Vagina (tissue), 2 donors: Measurements from ENCODE around the gene DIRAS1. TPM values are rescaled to one million over a fixed set of nuclear protein-coding genes. Genes with fewer than 3 reads are reported as not detected.

Experiments used
- DNase-seq, 2 donors: peaks; one replicate each; pipeline ENCODE4 v3.0.0-alpha.2; 2017; ENCODE audit errors: extremely low spot score in 2 of 2
- H3K27ac ChIP-seq: fragments of 200-600 bp; sonication (generic); one replicate; pipeline ENCODE4 v1.5.1; 2019
- H3K27me3 ChIP-seq: fragments of 200-600 bp; sonication (generic); one replicate; pipeline ENCODE4 v1.5.1; 2019
- H3K36me3 ChIP-seq, 2 donors: fragments of 200-600 bp; sonication (generic); one replicate each; pipeline ENCODE4 v1.5.1; 2017 to 2019
- H3K4me1 ChIP-seq: fragments of 200-600 bp; sonication (generic); one replicate; pipeline ENCODE4 v1.5.1; 2019
- H3K4me3 ChIP-seq, 2 donors: fragments of 200-600 bp; sonication (generic); 1 replicate in 1 of 2; 2 replicates in 1 of 2; pipeline ENCODE4 v1.5.1; 2016 to 2019
- H3K9me3 ChIP-seq: fragments of 200-600 bp; sonication (generic); one replicate; pipeline ENCODE4 v1.5.1; 2019
- CTCF ChIP-seq, 3 experiments: fragments of 450-650 bp in 2 of 3; fragments of 200-600 bp in 1 of 3; sonication (generic) in 1 of 3; IDR thresholded peaks; one replicate each; pipeline ENCODE4 v1.5.1; 2017 to 2019; ENCODE audit warnings: antibody characterized with exemption in 3 of 3, mild to moderate bottlenecking in 2 of 3, moderate library complexity in 2 of 3
- POLR2A ChIP-seq, 2 donors: fragments of 450-650 bp; IDR thresholded peaks; one replicate each; pipeline ENCODE4 v1.6.1; 2017; ENCODE audit warnings: antibody characterized with exemption in 2 of 2, mild to moderate bottlenecking in 2 of 2, moderate library complexity in 2 of 2
- POLR2AphosphoS5 ChIP-seq, 2 donors: sonication (generic); formaldehyde crosslinking; IDR thresholded peaks; one replicate each; pipeline ENCODE4 v1.9.0; 2017; ENCODE audit warnings: antibody characterized with exemption in 2 of 2, mild to moderate bottlenecking in 2 of 2, low read depth in 1 of 2; ENCODE audit not compliant: insufficient read depth in 1 of 2
- intact Hi-C: fragments of 100-400 bp; cut with DNase I; formaldehyde crosslinking; loops from one replicate; pipeline ENCODE4 v1.15.1; 2023
- total RNA-seq: library from RNA; depleted of rRNA; stranded (reverse); fragments of >200 nt; gene quantifications from one replicate; pipeline ENCODE4 v1.2.3, GENCODE V29; 2016

Gene DIRAS1
- total RNA-seq, 1 donor from 2014 or later = 2.0 TPM

GRCh38 chr19:2762783-2763496, 41.8 kb upstream of the DIRAS1 start:
- Histone ChIP-seq H3K36me3 (peaks cover 0 to 65% of the 10 kb centered on the region in 2 donors), H3K4me1 (no peaks in the 10 kb centered on the region), H3K4me3 (no peak overlapping the region), H3K27me3 (no peaks in the 10 kb centered on the region), H3K27ac (no peak overlapping the region), H3K9me3 (no peaks in the 10 kb centered on the region)
- DNase-seq = no peak
- TF ChIP-seq POLR2A (IDR thresholded peaks at IDR 0.05) = no peak
- no peak for TF ChIP-seq CTCF (IDR thresholded peaks at IDR 0.05)
- TF ChIP-seq POLR2AphosphoS5 (IDR thresholded peaks at IDR 0.05; ENCODE audit: insufficient read depth in 1 of 2, low read depth in 1 of 2) = no peak
- intact Hi-C loops = no loop called here

GRCh38 chr19:2761876-2762782, 41.0 kb upstream of the DIRAS1 start:
- Histone ChIP-seq H3K27ac (no peak overlapping the region), H3K36me3 (peaks cover 0 to 67% of the 10 kb centered on the region in 2 donors), H3K4me1 (no peaks in the 10 kb centered on the region), H3K27me3 (no peaks in the 10 kb centered on the region), H3K9me3 (no peaks in the 10 kb centered on the region), H3K4me3 (no peak overlapping the region)
- no peak for DNase-seq
- intact Hi-C loops = no loop called here
- TF ChIP-seq CTCF (IDR thresholded peaks at IDR 0.05) (no peak), POLR2AphosphoS5 (IDR thresholded peaks at IDR 0.05; ENCODE audit: insufficient read depth in 1 of 2, low read depth in 1 of 2) (no peak), POLR2A (IDR thresholded peaks at IDR 0.05) (no peak)

- H3K27ac ChIP-seq = no peak overlapping the region
- H3K9me3 ChIP-seq = no peaks in the 10 kb centered on the region
- intact Hi-C loops = no loop called here
- H3K27me3 ChIP-seq = no peaks in the 10 kb centered on the region
- no peak overlapping the region for H3K4me3 ChIP-seq
- no peak for DNase-seq
- TF ChIP-seq POLR2A (IDR thresholded peaks at IDR 0.05) = no peak
- no peak for TF ChIP-seq POLR2AphosphoS5 (IDR thresholded peaks at IDR 0.05; ENCODE audit: insufficient read depth in 1 of 2, low read depth in 1 of 2)
- no peak for TF ChIP-seq CTCF (IDR thresholded peaks at IDR 0.05)
- H3K4me1 ChIP-seq = no peaks in the 10 kb centered on the region
- peaks cover 0 to 67% of the 10 kb centered on the region in 2 donors for H3K36me3 ChIP-seq
These were observed 40.1 kb upstream of the DIRAS1 start for GRCh38 chr19:2761309-2761677.

GRCh38 chr19:2759965-2760364, 38.8 kb upstream of the DIRAS1 start:
- no peak for TF ChIP-seq CTCF (IDR thresholded peaks at IDR 0.05)
- TF ChIP-seq POLR2AphosphoS5 (IDR thresholded peaks at IDR 0.05; ENCODE audit: insufficient read depth in 1 of 2, low read depth in 1 of 2) = no peak
- TF ChIP-seq POLR2A (IDR thresholded peaks at IDR 0.05) = no peak
- no peaks in the 10 kb centered on the region for H3K27me3 ChIP-seq
- intact Hi-C loops = no loop called here
- no peaks in the 10 kb centered on the region for H3K4me1 ChIP-seq
- no peak for DNase-seq
- H3K9me3 ChIP-seq = no peaks in the 10 kb centered on the region
- H3K27ac ChIP-seq = no peak overlapping the region
- H3K4me3 ChIP-seq = no peak overlapping the region
- H3K36me3 ChIP-seq = peaks cover 0 to 66% of the 10 kb centered on the region in 2 donors
